GM19438 (cell line): ENCODE data around the gene HTR7.
"Not testable (repeated sequence)": the region's sequence is repeated elsewhere in the genome, so short reads cannot be mapped to it uniquely, and the experiment has no call there.

Experiments
- ATAC-seq: cut with Tn5 transposase; IDR thresholded peaks from one replicate; pipeline ENCODE4 v1.9.1; 2021; ENCODE audit warnings: low read depth; ENCODE audit not compliant: unreplicated experiment

The HTR7 gene

GRCh38 chr10:90859321-90859751, 1.5 kb upstream of the HTR7 start:
- no peak for ATAC-seq

- ATAC-seq, result no peak
Measured at GRCh38 chr10:90858461-90858968, 676 bp upstream of the HTR7 start.

- peak; percentile 8 for ATAC-seq
Measured at GRCh38 chr10:90856964-90857634, 740 bp downstream of the HTR7 start.

GRCh38 chr10:90856261-90856660, 1.6 kb downstream of the HTR7 start:
- ATAC-seq, result no peak

- ATAC-seq, result no peak
Measured at GRCh38 chr10:90855126-90855525, 2.7 kb downstream of the HTR7 start.

- no peak for ATAC-seq
Measured at GRCh38 chr10:90849956-90850749, 7.7 kb downstream of the HTR7 start.

- ATAC-seq, result no peak
Measured at GRCh38 chr10:90847436-90847835, 10.4 kb downstream of the HTR7 start.

GRCh38 chr10:90846746-90847145, 11.1 kb downstream of the HTR7 start:
- no peak for ATAC-seq

GRCh38 chr10:90845726-90846125, 12.1 kb downstream of the HTR7 start:
- no peak for ATAC-seq

- no peak for ATAC-seq
Measured at GRCh38 chr10:90842725-90843124, 15.1 kb downstream of the HTR7 start.

- ATAC-seq, result no peak
Measured at GRCh38 chr10:90837486-90837885, 20.4 kb downstream of the HTR7 start.

GRCh38 chr10:90834326-90834725, 23.5 kb downstream of the HTR7 start:
- ATAC-seq, result no peak

GRCh38 chr10:90832111-90832510, 25.7 kb downstream of the HTR7 start:
- ATAC-seq, result no peak

- no peak for ATAC-seq
Measured at GRCh38 chr10:90822508-90822907, 35.3 kb downstream of the HTR7 start.

- ATAC-seq, result not testable (repeated sequence)
Measured at GRCh38 chr10:90821864-90822263, 36.0 kb downstream of the HTR7 start.

- no peak for ATAC-seq
Measured at GRCh38 chr10:90819911-90820310, 37.9 kb downstream of the HTR7 start.

- ATAC-seq, result no peak
Measured at GRCh38 chr10:90818736-90819135, 39.1 kb downstream of the HTR7 start.

- ATAC-seq, result no peak
Measured at GRCh38 chr10:90817128-90817889, 40.5 kb downstream of the HTR7 start.

GRCh38 chr10:90816466-90816865, 41.4 kb downstream of the HTR7 start:
- ATAC-seq, result no peak

- ATAC-seq, result no peak
Measured at GRCh38 chr10:90813594-90814365, 44.1 kb downstream of the HTR7 start.
